Stomach (tissue), 9 donors: ENCODE measurements around the gene FYN. TPM values are rescaled to one million over a fixed set of nuclear protein-coding genes. Genes with fewer than 3 reads are reported as not detected.

Source experiments
- DNase-seq, 2 donors: peaks; one replicate each; pipeline versions ENCODE4 v3.0.0 to v3.0.0-alpha.2; 2013 to 2019
- H3K27ac ChIP-seq, 5 donors: fragments of 200-600 bp in 4 of 5; sonication (generic) in 4 of 5; one replicate each; pipeline ENCODE4 v1.5.1; 2013 to 2019; ENCODE audit warnings: mild to moderate bottlenecking in 1 of 5, moderate library complexity in 1 of 5
- H3K27me3 ChIP-seq, 3 donors: fragments of 200-600 bp; sonication (generic); one replicate each; pipeline ENCODE4 v1.5.1; 2017 to 2019; ENCODE audit warnings: mixed run types in 1 of 3
- H3K36me3 ChIP-seq, 4 donors: fragments of 200-600 bp; sonication (generic); 1 replicate in 3 of 4; 2 replicates in 1 of 4; pipeline ENCODE4 v1.5.1; 2016 to 2019
- H3K4me1 ChIP-seq, 4 donors: fragments of 200-600 bp; sonication (generic); one replicate each; pipeline ENCODE4 v1.5.1; 2016 to 2019
- H3K4me3 ChIP-seq, 4 donors: fragments of 200-600 bp; sonication (generic) in 3 of 4; one replicate each; pipeline ENCODE4 v1.5.1; 2016 to 2019; ENCODE audit warnings: mild to moderate bottlenecking in 1 of 4
- H3K9me3 ChIP-seq, 4 donors: fragments of 200-600 bp; sonication (generic); one replicate each; pipeline ENCODE4 v1.5.1; 2016 to 2019
- EP300 ChIP-seq: sonication (generic); formaldehyde crosslinking; IDR thresholded peaks from one replicate; pipeline ENCODE4 v1.6.1; 2017; ENCODE audit warnings: antibody characterized with exemption
- POLR2A ChIP-seq, 4 donors: fragments of 450-650 bp; IDR thresholded peaks; one replicate each; pipeline ENCODE4 v1.6.1; 2016; ENCODE audit warnings: antibody characterized with exemption in 4 of 4, control low read depth in 2 of 4, mild to moderate bottlenecking in 1 of 4, moderate library complexity in 1 of 4
- POLR2AphosphoS5 ChIP-seq, 3 donors: sonication (generic); formaldehyde crosslinking; IDR thresholded peaks; one replicate each; pipeline ENCODE4 v1.6.1; 2016; ENCODE audit warnings: antibody characterized with exemption in 3 of 3
- WGBS, 5 donors: extraction: QIAGEN DNeasy Blood & Tissue Kit in 3 of 5; methylation state at CpG; one replicate each; pipeline versions ENCODE4 v1.1.5 to v1.1.7; 2013 to 2018; 5-methylcytosine and 5-hydroxymethylcytosine counted together
- intact Hi-C: fragments of 100-400 bp; cut with DNase I; formaldehyde crosslinking; loops from one replicate; pipeline ENCODE4 v1.15.1; 2023; ENCODE audit warnings: low total_unique reads
- polyA plus RNA-seq, 3 donors: library from polyadenylated mRNA; stranded (reverse); fragments of 200-250 nt; gene quantifications; one replicate each; pipeline ENCODE4 v1.2.3, GENCODE V29; 2013
- total RNA-seq, 5 donors: library from RNA; depleted of rRNA; stranded (reverse); fragments of >200 nt; gene quantifications; one replicate each; pipeline versions ENCODE4 v1.1.0 to v1.2.3, GENCODE V29; 2014 to 2016
- TF ChIP-seq, protein P1 (sequence below), 7 experiments: fragments of 450-650 bp in 4 of 7; fragments of 200-600 bp in 3 of 7; sonication (generic) in 3 of 7; IDR thresholded peaks; one replicate each; pipeline ENCODE4 v1.5.1; 2016 to 2019; ENCODE audit warnings: antibody characterized with exemption in 7 of 7, control low read depth in 2 of 7, mild to moderate bottlenecking in 1 of 7
- donor health status: healthy with polysubstance abuse.
- donor health status: Bipolar disorder and iron deficiency.
- donor health status: healthy.

Gene FYN
- total and polyA plus RNA-seq, 8 donors: 8.4 to 146 (median 37.1) TPM

DNA sequence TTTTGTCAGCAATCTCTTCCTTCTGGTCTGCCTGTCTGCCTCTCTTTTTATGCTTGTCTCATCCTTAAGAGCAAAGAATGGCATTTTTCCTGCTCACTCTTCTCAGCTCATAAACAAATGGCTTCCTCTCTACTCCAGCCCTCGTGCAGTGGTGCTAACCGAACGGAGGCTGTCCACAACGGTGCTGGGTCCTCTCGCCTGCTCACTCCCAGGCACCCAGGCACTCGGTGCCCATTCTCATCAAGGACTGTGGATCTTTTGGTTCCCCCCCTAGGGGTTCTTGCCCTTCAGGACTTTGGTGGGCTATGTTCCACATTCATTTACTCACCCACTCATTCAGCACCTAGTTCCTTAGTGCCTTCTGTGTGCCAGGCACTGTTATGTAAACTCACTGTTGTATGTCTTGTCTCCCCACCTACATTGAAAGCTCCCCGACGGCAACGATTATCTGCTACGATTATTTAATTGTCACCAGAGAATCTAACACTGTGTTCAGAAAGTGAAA lies 113.9 kb downstream of the FYN start:
- Histone ChIP-seq H3K27me3 (no peaks in the 10 kb centered on the region), H3K4me1 (peaks cover 9 to 56% (median 36%) of the 10 kb centered on the region in 4 donors), H3K27ac (peak overlapping the region; percentile 67 to 87 (median 78)), H3K9me3 (no peaks in the 10 kb centered on the region), H3K36me3 (no peaks in the 10 kb centered on the region), H3K4me3 (peak overlapping the region in 3 of 4 donors; percentile 10 to 25 (median 12))
- WGBS, 5 donors: 43 to 69% (median 56%) methylated on average over 10 of the region's 10 CpGs
- DNase-seq: peak in 1 of 2 donors; percentile 28
- intact Hi-C loops: no loop called here
- TF ChIP-seq EP300: no peak
- TF ChIP-seq POLR2AphosphoS5 (IDR thresholded peaks at IDR 0.05): no peak
- TF ChIP-seq, protein P1, sequence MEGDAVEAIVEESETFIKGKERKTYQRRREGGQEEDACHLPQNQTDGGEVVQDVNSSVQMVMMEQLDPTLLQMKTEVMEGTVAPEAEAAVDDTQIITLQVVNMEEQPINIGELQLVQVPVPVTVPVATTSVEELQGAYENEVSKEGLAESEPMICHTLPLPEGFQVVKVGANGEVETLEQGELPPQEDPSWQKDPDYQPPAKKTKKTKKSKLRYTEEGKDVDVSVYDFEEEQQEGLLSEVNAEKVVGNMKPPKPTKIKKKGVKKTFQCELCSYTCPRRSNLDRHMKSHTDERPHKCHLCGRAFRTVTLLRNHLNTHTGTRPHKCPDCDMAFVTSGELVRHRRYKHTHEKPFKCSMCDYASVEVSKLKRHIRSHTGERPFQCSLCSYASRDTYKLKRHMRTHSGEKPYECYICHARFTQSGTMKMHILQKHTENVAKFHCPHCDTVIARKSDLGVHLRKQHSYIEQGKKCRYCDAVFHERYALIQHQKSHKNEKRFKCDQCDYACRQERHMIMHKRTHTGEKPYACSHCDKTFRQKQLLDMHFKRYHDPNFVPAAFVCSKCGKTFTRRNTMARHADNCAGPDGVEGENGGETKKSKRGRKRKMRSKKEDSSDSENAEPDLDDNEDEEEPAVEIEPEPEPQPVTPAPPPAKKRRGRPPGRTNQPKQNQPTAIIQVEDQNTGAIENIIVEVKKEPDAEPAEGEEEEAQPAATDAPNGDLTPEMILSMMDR (IDR thresholded peaks at IDR 0.05): no peak
- no peak for TF ChIP-seq POLR2A (IDR thresholded peaks at IDR 0.05)

DNA sequence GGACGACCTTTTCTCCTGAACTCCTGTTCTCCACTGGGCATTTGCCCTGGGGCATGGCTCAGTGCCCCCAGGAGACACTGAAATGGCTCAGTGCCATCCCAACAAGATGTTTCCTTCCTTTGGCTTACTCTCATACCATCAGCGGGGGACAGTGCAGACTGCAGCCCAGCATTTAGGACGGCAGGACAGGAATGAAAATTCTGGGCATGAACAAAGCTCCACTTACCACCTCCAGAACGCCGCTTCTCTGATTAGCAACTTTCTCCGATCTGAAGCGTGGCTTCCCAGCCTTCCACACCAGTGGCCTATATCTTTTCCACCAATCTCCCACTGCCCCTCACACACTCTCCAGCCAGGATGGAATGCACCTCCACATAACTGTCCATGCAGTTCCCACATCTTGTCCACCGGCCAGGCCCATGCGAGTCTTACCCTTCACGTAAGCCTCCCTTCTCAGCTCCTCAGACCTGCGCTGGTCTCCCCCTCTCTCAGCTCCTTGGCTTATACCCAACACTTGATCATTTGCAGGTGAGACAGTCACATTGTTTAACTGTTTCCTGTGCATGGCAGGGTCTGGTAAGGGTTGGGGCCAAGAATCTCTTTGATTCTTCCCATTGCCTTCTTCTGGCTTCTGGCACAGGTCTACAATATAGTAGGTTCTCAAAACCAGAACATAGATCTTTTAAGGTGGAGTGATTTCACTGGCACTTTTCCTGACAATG lies 114.5 kb downstream of the FYN start:
- Histone ChIP-seq H3K4me3 (peak overlapping the region in 3 of 4 donors; percentile 4 to 25 (median 20)), H3K9me3 (no peaks in the 10 kb centered on the region), H3K27ac (peak overlapping the region; percentile 60 to 87 (median 78)), H3K4me1 (peaks cover 9 to 51% (median 35%) of the 10 kb centered on the region in 4 donors), H3K36me3 (no peaks in the 10 kb centered on the region), H3K27me3 (no peaks in the 10 kb centered on the region)
- WGBS, 5 donors: 83 to 89% (median 87%) methylated on average over 11 of the region's 11 CpGs
- intact Hi-C loops: no loop called here
- no peak for DNase-seq
- TF ChIP-seq, protein P1 (IDR thresholded peaks at IDR 0.05): no peak
- TF ChIP-seq EP300: no peak

DNA sequence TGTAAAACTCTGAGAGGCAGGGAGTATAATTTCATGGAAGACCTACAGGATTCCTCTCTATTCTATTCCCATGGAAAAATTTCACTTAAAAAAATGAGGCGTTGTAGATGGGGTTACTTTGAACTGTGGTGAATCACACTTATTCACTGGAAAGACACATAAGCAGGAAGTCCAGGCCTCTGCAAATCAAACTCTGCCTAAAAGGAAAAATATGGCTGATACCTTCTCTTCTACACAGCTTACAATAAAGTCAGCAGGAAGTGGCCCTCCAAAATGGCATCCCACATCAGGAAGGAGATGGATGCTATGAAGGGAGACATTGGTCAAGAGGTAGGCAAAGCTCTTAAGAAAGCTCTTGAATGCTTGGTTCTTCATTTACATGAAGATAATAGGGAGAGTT lies 115.9 kb downstream of the FYN start:
- H3K4me3 ChIP-seq: peak overlapping the region in 1 of 4 donors; percentile 5
- 31 to 77% (median 73%) methylated on average over 1 of the region's 1 CpG for WGBS, 5 donors
- TF ChIP-seq, protein P1 (IDR thresholded peaks at IDR 0.05): no peak
- TF ChIP-seq POLR2A (IDR thresholded peaks at IDR 0.05) (no peak), POLR2AphosphoS5 (IDR thresholded peaks at IDR 0.05) (no peak), EP300 (no peak)
- H3K27me3 ChIP-seq: no peaks in the 10 kb centered on the region
- no peaks in the 10 kb centered on the region for H3K36me3 ChIP-seq
- peak overlapping the region in 4 of 5 donors; percentile 43 to 82 (median 68) for H3K27ac ChIP-seq
- H3K9me3 ChIP-seq: no peaks in the 10 kb centered on the region
- intact Hi-C loops: no loop called here
- peaks cover 7 to 51% (median 23%) of the 10 kb centered on the region in 4 donors for H3K4me1 ChIP-seq
- no peak for DNase-seq

DNA sequence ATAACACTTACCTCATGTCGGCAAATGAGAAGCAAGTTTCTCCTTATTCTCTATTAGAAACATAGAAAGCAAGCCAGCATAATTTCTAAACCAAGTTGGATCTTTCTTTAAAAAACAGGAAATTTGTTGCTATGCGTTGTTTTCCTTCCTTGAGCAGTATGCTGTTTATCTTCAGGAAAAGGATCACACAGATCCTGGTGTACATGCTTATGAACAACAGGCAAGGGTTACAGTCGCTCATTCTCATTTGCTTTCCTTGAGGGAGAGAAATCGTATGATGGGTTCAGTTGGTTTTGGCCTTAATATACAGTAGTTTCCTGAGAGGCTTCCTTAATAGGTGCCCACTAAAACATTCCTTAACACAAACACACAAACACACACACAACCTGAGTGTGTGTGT lies 118.8 kb downstream of the FYN start:
- no peak overlapping the region for H3K4me3 ChIP-seq
- DNase-seq: no peak
- no peaks in the 10 kb centered on the region for H3K27me3 ChIP-seq
- peak overlapping the region in 4 of 5 donors; percentile 13 to 59 (median 46) for H3K27ac ChIP-seq
- intact Hi-C loops: no loop called here
- no peaks in the 10 kb centered on the region for H3K36me3 ChIP-seq
- H3K9me3 ChIP-seq: no peaks in the 10 kb centered on the region
- WGBS, 5 donors: 81 to 85% (median 82%) methylated on average over 4 of the region's 4 CpGs
- no peak for TF ChIP-seq POLR2A (IDR thresholded peaks at IDR 0.05)
- TF ChIP-seq, protein P1 (IDR thresholded peaks at IDR 0.05): no peak
- no peak for TF ChIP-seq EP300
- TF ChIP-seq POLR2AphosphoS5 (IDR thresholded peaks at IDR 0.05): no peak
- peaks cover 0 to 36% (median 8%) of the 10 kb centered on the region in 4 donors for H3K4me1 ChIP-seq
